ENCODE measurements around the gene DNAJC16.
A peak's percentile ranks its signal among the peaks of the same experiment; 100 is the strongest.
"Not testable (repeated sequence)": the region's sequence is repeated elsewhere in the genome, so short reads cannot be mapped to it uniquely, and the experiment has no call there.

The DNAJC16 gene

GRCh38 chr1:15575549-15576150 is 49.0 kb downstream of the DNAJC16 start:
- DNase-seq (ENCODE audit: extremely low spot score, insufficient read length, low read depth) (no peak), FAIRE-seq (no peak)

DNA sequence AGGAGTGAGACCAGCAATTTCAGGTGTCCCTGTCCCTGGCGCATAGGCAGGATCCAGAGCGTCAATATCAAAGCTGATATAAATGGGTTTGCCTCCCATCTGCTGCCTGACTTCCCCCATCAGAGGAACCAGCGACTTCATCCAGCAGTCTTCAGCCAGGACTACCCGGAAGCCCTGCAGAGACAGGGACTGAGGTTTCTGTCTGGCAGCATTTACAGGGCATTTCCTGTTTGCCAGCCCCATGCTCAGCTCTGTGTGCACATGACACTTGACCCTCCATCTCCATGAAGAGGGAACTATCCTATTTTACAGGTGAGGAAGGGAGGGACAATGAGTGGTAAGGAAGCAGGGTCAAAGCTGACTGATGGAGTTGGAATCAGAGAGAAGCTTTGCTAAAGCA is 51.0 kb downstream of the DNAJC16 start:
- FAIRE-seq (no peak), DNase-seq (ENCODE audit: extremely low spot score, insufficient read length, low read depth) (no peak)

- DNase-seq (ENCODE audit: extremely low spot score, insufficient read length, low read depth) (no peak), FAIRE-seq (peak; percentile 69)
These were observed 52.5 kb downstream of the DNAJC16 start for GRCh38 chr1:15578921-15579682.

GRCh38 chr1:15579683-15580047 is 53.0 kb downstream of the DNAJC16 start:
- DNase-seq (ENCODE audit: extremely low spot score, insufficient read length, low read depth): no peak

GRCh38 chr1:15583016-15583706 is 56.5 kb downstream of the DNAJC16 start:
- FAIRE-seq (no peak), DNase-seq (ENCODE audit: extremely low spot score, insufficient read length, low read depth) (no peak)

More at GRCh38 chr1:15579683-15580047, 53.0 kb downstream of the DNAJC16 start:
- peak; percentile 83 for FAIRE-seq

DNA sequence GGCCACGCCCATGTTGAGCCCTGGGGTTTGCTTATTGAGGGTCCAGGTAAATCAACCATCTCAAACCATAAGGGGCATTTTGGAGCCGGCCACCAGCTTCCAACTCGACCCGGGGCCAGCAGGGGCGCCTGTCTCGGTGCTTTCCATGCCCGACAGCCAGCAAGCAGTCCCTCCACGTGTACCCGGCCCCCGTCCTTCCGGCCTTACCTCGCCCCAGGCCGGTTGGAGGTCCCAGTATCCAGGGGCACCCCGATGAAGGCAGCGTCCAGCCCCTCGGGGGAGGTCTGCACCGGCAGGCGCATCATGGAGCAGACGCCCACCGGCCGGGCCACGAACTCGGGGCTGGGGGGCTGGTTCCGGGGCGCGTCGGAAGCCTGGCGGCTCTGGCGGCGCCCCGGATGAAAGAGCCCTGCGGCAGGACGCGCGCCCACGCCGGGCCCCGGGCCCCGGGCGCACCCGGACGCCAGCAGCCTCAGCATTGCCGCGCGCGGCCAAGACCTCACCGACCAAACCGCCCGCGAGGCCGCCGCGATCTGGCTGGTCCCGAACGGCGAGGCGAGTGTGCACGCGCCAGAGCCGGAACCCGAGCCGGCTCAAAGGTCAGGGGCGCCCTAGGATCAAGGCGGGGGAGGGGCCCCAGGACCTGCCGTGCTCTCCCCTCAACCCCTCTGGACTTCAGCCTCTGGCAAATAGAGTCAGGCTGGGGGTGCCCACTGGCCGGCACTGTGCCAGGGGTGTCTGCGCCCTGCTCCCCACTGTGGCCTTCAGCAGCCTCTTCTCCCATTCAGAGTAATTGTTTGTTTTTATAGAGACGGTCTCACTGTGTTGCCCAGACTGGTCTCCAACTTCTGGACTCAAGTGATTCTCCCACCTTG is 58.1 kb downstream of the DNAJC16 start, which contains the start of gene AGMAT:
Gene AGMAT (minus strand): TSS at position 563 of the 875 bp plus-strand sequence. CDS start 84 bp downstream, at position 479.
- peak; percentile 49 for FAIRE-seq
- peak; percentile 64 for DNase-seq (ENCODE audit: extremely low spot score, insufficient read length, low read depth)

- no peak for FAIRE-seq
- DNase-seq (ENCODE audit: extremely low spot score, insufficient read length, low read depth): no peak
These were observed 65.6 kb downstream of the DNAJC16 start for GRCh38 chr1:15592285-15592684.

GRCh38 chr1:15595809-15596617 is 69.4 kb downstream of the DNAJC16 start:
- peak; percentile 39 for FAIRE-seq
- no peak for DNase-seq (ENCODE audit: extremely low spot score, insufficient read length, low read depth)

DNA sequence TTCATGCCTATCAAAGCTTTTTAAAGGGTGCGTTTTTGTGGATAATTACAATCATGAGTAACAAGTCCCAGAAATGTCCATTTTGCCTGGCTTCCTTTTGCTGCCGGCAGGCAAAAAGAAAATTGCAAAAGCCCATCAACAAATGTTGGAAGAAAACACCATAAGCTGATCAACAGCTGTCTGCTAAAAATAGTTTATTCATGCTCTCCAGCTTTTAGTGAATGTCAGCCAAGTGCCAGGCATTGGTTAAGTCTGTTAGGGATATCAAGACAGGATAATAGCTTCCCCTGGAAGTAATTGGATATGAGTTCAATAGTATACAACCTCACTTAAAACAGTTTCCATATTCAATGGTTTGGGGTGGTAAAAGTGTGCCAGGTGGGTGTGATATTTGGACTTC is 71.8 kb downstream of the DNAJC16 start:
- FAIRE-seq (no peak), DNase-seq (ENCODE audit: extremely low spot score, insufficient read length, low read depth) (no peak)

GRCh38 chr1:15603050-15603965 is 76.7 kb downstream of the DNAJC16 start:
- DNase-seq (ENCODE audit: extremely low spot score, insufficient read length, low read depth): peak; percentile 86
- FAIRE-seq: peak; percentile 91

GRCh38 chr1:15603966-15604282 is 77.3 kb downstream of the DNAJC16 start:
- DNase-seq (ENCODE audit: extremely low spot score, insufficient read length, low read depth); FAIRE-seq: not testable (repeated sequence)

- not testable (repeated sequence) for DNase-seq (ENCODE audit: extremely low spot score, insufficient read length, low read depth)
These were observed 77.8 kb downstream of the DNAJC16 start for GRCh38 chr1:15604400-15604799.

GRCh38 chr1:15605398-15606383 is 79.0 kb downstream of the DNAJC16 start:
- DNase-seq (ENCODE audit: extremely low spot score, insufficient read length, low read depth) (no peak), FAIRE-seq (no peak)

More at GRCh38 chr1:15604400-15604799, 77.8 kb downstream of the DNAJC16 start:
- not testable (repeated sequence) for FAIRE-seq

DNA sequence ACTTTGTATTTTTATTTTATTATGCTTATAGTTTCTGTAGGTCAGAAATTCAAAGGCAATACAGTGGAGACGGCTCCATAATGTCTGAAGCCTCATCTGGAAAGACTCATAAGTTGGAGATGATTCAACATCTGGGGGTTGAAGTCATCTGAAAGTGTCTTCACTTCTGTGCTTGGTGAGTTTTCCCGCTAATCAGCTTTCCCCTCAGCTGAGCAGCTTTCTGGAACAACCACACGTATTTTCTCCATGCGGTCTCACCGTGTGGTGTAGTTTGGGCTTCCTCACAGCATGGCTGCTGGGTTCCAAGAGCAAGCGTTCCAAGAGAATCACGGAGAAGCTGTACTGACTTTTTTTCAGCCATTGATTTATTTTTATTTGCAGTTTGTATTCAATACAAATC is 83.0 kb downstream of the DNAJC16 start:
- FAIRE-seq (no peak), DNase-seq (ENCODE audit: extremely low spot score, insufficient read length, low read depth) (no peak)

DNA sequence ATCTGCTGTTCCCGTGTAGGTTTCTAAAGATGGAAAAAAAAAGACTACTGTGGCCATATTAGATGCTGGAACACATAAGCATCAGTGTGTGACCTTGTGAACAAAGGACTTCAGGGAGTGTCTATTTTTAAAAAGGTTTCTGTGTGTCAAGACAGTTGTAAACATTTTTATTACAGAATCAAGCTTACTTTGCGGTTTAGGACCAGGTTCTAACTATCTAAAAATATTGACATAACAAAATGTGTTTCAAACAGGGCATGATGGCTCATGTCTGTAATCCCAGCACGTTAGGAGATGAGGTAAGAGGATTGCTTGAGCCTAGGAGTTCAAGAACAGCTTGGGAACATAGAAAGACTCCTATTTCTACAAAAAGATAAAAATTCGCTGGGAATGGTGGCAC is 83.5 kb downstream of the DNAJC16 start:
- FAIRE-seq: no peak
- DNase-seq (ENCODE audit: extremely low spot score, insufficient read length, low read depth): no peak

DNA sequence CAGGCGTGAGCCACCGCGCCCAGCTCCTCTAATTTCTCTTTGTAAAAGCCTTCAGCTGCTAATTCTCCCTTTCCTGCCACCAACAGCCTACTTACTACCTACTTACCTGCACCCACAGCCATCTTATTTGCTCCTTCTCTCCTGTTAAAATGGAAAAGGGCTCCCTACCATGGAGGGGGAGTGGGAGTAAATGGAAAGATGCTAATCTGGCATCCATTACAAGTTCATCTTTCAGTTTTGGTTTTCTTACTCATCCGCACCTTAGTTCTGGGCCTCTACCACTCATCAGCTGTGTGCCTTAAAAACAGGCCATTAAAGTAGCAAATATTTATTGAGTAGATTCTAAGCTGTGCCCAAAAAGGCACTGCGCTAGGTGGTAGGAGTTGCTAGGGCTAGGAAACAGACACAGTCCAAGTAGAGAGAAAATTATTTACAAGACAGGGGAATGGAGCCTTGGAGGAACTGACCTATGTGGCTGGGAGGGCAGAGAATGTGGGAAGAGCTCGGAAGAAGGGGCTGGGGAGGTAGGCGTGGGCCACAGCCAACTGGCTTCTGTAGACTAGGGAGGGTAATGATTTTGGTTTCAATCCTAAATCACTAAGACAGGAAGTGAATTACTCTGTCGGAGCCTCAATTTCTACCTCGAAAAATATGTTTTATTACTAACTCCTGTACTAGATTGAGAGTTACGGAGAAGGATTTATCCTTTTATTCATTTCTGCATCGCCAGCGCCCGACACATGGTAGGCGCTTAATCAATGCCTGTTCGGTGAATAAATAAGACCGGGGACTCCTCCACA is 89.9 kb downstream of the DNAJC16 start:
- no peak for FAIRE-seq

More for the DNA sequence above, 89.9 kb downstream of the DNAJC16 start:
- DNase-seq (ENCODE audit: extremely low spot score, insufficient read length, low read depth): no peak
